CD4-positive, alpha-beta T cell treated with Interferon alpha-2 for 1 hour (primary cell): ENCODE results near the gene GNMT.
"Not testable (repeated sequence)": the region's sequence is repeated elsewhere in the genome, so short reads cannot be mapped to it uniquely, and the experiment has no call there.

Source experiments
- DNase-seq, 2 donors: peaks; one replicate each; pipeline ENCODE4 v3.0.0-alpha.2; 2020 to 2022

The GNMT gene

DNA sequence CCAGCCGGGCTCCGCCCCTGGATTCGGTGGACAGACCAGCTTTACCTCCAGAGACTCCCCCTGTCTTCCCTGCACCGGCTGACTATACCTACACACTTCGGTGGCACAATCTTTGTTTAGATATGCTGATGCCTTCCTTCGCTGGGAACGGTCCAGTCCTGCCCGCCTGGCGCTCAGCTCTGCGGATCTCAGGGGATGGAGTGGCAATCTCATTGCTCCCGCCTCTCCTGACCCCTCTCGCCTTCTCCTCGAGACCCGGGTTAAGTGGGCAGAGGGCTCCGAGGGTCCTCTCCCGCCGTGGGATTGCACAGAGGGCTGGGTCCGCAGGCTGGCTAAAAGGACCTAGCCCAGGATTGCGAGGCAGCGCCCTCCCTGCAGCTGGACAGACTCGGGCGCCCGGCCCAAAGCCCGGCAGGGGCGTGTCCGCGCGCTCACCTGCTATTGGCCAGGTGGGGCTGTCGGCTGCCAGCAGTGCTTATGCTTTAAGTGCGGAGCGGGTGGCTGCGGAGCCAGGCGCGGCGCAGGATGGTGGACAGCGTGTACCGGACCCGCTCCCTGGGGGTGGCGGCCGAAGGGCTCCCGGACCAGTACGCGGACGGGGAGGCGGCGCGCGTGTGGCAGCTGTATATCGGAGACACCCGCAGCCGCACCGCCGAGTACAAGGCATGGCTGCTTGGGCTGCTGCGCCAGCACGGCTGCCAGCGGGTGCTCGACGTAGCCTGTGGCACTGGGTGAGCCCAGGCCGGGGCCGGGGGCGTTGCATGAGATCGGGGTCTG, at the start of gene GNMT:
GNMT (plus strand) TSS at position 512 of the 777 bp plus-strand sequence; CDS start at position 526, 14 bp downstream.
- DNase-seq: peak in 1 of 2 donors; percentile 35

DNA sequence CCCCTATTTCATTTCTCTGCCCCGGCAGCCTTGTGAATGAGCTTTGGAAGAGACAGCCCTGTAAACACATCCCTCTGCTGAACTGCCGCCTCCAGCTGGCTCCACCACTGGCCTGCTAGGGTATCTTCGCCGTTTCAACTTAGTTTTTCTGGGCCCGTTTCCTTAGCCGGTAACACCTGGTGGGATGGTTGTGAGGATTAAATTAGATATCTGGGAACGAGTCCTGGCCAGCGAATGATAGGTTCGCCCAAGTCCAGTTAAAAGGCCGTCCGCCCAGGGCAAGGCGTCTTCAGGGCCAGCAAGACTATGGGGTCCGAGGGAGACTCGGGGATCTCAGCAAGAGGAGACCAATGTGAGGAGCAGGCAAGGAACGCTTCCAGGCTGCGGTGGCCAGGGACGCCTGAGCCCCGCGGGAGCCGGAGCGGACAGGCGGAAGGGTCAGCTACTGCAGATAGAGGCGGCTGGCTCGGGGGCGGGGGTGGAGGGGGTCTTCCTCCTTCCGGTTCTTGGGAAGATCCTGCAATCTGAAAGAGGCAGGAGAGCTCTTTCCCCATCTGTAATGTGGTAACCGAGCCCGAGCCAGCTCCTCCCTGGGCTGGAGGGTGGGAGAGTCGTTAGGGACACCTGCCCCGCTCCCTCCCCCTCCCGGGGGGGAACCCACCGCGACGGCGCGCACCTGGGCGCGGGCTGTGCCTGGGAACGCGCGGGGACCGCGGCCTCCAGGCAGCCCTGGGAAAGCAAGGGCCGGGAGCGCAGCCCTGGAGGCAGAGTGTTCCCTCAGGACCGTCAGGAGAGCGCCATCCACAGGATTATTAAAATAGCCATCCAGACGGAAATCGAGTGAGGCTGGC, 49.2 kb upstream of the GNMT start:
- no peak for DNase-seq

- no peak for DNase-seq
Measured at GRCh38 chr6:42914546-42914945, 46.0 kb upstream of the GNMT start.

- no peak for DNase-seq
Measured at GRCh38 chr6:42915732-42916131, 44.8 kb upstream of the GNMT start, which contains the start of gene PTCRA. Gene PTCRA (plus strand): TSS chr6:42916053. CDS start chr6:42916070, 17 bp downstream.

DNA sequence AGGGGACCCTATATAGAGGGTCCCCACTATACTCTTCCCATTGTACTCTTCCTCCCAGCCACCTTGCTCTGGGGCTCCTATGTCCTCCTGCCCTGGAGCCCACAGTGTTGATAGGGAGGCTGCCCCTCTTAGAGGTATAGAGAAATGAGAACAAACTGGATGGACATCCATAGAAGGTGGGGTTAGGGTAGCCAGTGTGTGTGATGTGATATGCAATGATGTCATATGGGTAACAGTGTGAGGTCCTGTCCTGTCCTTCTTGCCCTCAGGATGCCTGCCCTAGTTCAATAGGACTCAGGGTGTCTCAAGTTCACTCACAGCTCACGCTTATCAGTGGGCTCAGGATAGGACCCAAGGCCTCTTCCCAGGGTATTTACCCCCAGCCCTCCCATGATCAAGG, 44.3 kb upstream of the GNMT start:
- DNase-seq: no peak

GRCh38 chr6:42921801-42922200, 38.8 kb upstream of the GNMT start:
- no peak for DNase-seq

- no peak for DNase-seq
Measured at GRCh38 chr6:42923666-42924065, 36.9 kb upstream of the GNMT start.

GRCh38 chr6:42925248-42925857, 35.2 kb upstream of the GNMT start:
- no peak for DNase-seq

DNA sequence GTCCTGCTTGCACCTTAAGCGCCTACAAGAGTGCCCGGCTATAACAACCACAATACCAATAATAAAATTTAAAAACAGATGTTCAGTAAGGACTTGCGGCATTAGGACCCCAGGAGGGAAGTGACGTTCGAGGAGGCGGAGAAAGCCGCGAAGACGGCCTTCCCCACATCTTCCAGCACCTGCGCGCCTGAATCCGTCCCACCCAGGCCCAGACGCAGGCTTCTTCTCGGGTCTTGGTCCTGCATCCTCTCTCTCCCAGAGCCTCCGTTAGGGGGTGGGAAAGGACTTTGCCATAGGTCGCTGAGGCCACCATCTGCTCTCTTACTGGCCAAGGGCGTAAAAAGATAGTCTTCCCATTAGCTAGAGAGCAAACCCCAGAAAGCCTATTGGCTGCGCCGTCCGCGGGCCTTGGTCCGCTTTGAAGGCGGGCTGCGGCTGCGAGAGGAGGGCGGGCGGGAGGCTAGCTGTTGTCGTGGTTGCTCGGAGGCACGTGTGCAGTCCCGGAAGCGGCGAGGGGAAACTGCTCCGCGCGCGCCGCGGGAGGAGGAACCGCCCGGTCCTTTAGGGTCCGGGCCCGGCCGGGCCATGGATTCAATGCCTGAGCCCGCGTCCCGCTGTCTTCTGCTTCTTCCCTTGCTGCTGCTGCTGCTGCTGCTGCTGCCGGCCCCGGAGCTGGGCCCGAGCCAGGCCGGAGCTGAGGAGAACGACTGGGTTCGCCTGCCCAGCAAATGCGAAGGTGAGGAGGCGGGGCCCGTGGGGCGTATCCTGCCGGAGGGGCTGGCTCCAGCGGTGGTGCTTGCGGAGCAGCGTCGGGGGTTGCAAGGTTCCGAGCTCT, 31.4 kb upstream of the GNMT start, which contains the start of gene CNPY3:
CNPY3 (plus strand) TSS at position 495 of the 835 bp plus-strand sequence; CDS start at position 586, 91 bp downstream.
- DNase-seq: peak; percentile 92 to 96

DNA sequence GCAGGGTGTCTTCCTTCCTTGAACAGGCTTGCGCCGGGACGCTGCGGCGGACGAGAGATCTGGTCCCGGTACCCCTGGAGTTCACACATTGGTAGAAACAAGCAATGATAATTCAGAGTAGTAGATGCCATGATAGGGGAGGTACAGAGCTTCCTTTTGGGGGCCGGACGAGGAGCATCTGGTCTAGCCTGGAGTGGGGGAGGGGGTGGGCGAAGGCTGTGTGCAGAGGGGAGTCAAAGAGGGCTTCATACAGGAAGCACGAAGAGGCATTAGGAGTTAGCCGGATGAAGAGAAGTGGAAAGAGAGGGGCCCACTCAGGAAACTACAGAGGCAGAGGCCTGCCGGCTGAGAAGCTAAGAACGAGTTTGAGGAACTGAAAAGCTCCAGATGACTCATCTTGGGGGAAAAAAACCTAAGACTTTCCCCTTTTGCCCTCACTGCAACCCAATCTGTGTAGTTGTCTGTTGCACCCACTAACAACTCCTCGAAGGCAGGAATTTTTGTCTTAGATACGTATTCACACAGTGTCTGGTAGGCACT, 30.7 kb upstream of the GNMT start:
- DNase-seq: peak; percentile 63 to 67

DNA sequence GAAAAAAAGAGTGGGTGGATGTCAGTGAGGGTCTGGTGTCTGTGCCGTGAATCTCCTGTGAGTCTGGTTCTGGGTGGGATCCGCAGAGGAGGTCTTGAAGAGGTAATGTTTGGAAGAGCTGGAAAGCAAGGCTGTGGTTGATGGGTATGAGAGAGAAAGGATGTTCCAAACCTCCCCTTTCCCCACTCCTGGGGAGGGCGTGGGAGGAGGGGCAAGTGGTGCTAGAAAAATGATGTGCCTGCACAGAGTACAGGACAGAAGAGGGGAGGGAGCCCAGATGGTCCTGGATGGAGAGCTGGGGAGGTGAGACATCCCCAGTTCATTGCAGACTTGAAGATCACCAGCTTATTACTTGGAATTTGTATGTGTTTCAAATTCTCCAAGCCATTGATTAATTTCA, 28.1 kb upstream of the GNMT start:
- DNase-seq: no peak

DNA sequence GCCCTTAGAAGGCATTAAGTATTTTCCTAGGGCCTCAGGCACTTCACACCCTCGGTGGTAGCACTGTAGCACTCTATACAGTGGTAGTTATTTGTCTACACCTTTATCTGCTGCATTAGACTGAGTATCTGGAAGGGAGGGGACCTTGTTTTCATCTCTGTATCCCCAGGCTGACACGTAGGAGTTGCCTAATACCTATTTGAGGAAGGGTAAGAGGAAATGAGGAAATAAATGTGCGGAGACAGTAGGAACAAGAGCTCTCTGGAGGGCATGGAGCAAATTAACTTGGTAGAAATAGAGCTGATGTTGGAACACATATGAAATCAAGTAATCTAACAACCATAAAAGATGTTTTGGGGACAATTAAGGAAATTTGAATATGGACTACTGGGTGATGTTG, 27.3 kb upstream of the GNMT start:
- no peak for DNase-seq

- no peak for DNase-seq
Measured at GRCh38 chr6:42935322-42935721, 25.2 kb upstream of the GNMT start.

GRCh38 chr6:42936398-42936797, 24.2 kb upstream of the GNMT start:
- DNase-seq: no peak

- no peak for DNase-seq
Measured at GRCh38 chr6:42937548-42938427, 22.8 kb upstream of the GNMT start.

- no peak for DNase-seq
Measured at GRCh38 chr6:42938428-42938796, 22.1 kb upstream of the GNMT start.

DNA sequence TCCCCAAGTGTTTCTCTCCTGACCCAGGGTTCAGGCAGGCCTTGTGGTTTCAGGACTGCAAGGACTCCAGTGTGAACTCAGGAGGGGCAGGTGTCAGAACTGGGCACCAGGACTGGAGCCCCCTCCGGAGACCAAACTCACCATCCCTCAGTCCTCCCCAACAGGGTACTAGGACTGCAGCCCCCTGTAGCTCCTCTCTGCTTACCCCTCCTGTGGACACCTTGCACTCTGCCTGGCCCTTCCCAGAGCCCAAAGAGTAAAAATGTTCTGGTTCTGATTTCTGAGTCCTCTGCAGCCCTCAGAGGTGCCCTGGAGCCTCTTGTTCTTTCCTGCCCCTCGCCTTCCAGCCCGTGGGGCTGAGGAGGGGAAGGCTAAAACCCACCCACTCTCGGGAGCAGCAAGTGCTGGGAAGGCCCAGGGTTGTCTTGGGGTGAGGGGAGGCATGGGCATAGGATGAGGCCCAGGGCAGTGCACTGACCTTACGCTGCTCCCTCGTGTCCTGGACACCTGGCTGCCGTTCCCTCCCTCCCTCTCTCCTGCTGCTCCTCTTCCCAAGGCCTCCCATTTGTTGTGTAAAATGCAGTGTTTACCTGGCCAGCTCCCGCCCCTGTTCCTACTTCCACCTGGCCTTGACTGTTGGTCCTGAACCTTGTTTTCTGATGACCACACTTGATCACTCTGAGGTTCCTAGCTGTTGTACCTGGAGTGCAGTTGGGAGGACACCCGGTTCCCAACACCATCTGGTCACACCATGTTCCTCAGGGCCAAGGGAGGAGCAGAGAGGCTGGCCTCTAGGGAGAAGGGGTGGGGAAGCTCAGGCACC, 21.4 kb upstream of the GNMT start:
- no peak for DNase-seq

DNA sequence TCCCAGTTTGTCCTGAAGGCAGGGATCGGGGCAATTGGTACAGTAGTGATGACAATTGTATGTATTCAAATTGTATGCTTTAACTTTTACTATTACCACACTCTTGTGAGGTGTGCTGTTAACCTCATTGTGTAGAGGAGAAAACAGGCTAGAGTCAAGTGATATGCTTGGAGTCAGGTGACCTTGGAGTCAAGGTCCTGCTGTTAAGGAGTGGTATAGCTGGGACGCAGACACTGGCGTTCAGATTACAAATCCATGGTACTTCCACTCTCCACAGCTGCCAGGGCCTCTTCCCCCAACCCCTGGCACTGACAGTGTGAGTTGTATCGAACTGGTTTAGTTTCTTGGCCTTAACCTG, 20.8 kb upstream of the GNMT start:
- no peak for DNase-seq

DNA sequence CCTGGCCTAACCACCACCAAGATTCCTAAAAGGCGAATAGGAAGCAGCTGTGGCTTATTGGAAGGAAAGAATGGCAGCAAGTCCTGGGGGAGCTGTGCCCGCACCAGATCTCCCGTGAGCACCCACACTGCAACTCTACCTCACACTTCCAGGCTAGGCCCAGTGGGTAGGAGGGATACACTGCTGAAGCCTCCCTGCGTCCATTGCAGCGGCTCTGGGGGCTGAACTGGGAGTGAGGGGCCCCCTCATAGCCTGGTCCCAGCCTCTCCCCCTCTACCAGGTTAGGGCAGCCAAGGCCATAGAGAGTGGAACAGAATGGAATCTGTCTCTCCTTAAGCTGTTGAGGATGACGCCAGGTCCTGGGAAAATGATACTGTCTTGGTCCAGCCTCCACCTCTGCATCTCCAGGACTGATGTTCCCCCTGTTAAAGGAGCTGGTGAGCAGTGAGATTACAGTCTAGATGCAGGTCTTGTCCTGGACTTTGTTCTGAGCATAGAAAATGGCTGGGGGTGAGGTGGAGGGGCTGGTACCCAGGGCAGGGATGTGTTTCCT, 20.0 kb upstream of the GNMT start:
- no peak for DNase-seq

- DNase-seq: not testable (repeated sequence)
Measured at GRCh38 chr6:42941356-42941755, 19.2 kb upstream of the GNMT start.
